ENCODE data around the gene SLAMF8.

DNA sequence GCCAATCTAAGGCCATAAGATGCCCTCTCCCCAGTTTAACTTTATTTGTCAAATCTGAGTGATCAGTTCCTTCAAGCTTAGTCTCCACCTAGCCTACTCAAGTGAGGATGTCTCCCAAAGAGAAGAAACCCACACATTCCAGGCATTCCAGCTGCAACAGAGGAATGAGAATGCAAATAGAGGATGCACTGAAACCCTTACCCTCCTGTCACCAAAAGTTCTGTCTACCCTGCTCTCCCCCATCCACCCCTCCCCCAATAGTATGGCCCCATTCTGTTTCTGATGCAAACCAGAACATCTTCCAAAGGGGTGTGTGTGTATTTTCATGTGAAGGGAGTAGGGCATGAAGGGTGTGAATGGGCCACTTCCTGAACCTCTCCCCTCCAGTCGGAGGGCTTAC is 42.9 kb upstream of the SLAMF8 start:
- TF ChIP-seq CTCF (IDR thresholded peaks at IDR 0.05) (no peak), POLR2AphosphoS5 (IDR thresholded peaks at IDR 0.05; ENCODE audit: insufficient read depth in 1 of 2, low read depth in 1 of 2) (no peak)

Data from vagina (tissue), 2 donors.